Measurements from ENCODE around the gene RRAS. TPM values are rescaled to one million over a fixed set of nuclear protein-coding genes. Genes with fewer than 3 reads are reported as not detected.

The RRAS gene
- total and polyA plus RNA-seq, 2 of the 4 experiments (the other 2 are of a cell fraction) = 50.2 to 241 TPM

- Histone ChIP-seq H2BK120ac (ENCODE audit: low read depth, low read length) (no peak overlapping the region), H3K9ac (ENCODE audit: low read depth, low read length) (no peak overlapping the region), H3K23ac (ENCODE audit: low read depth, low read length) (no peak overlapping the region), H2AFZ (replicated peaks; ENCODE audit: low read length, poor library complexity) (no peak overlapping the region), H4K20me1 (ENCODE audit: insufficient read depth, low read length) (peaks cover 2% of the 10 kb centered on the region), H2BK20ac (ENCODE audit: low read depth, low read length) (no peak overlapping the region), H3K18ac (ENCODE audit: low read depth, low read length) (no peak overlapping the region), H2AK9ac (replicated peaks; ENCODE audit: low read depth, low read length, poor library complexity) (no peak overlapping the region), H3K9me1 (ENCODE audit: insufficient read depth, low read length) (no peaks in the 10 kb centered on the region), H3K4ac (ENCODE audit: low read depth, low read length) (no peak overlapping the region), H2AK5ac (ENCODE audit: low read depth, low read length) (no peak overlapping the region), H3K56ac (ENCODE audit: extremely low read depth, insufficient read depth, low read length) (no peak overlapping the region), H3K4me2 (ENCODE audit: low read depth, low read length) (no peak overlapping the region), H3K9me3 (ENCODE audit: control insufficient read depth, insufficient read depth, low read length) (no peaks in the 10 kb centered on the region), H2BK5ac (ENCODE audit: low read depth, low read length, poor library complexity, severe bottlenecking) (no peak overlapping the region), H4K91ac (ENCODE audit: insufficient read depth, low read depth, low read length) (no peak overlapping the region), H3K4me1 (ENCODE audit: control insufficient read depth, insufficient read depth, low read length) (no peaks in the 10 kb centered on the region), H3K14ac (replicated peaks; ENCODE audit: low read depth, low read length) (no peak overlapping the region), H3K27me3 (ENCODE audit: control insufficient read depth, insufficient read depth, low read length) (no peaks in the 10 kb centered on the region), H3K79me1 (ENCODE audit: low read depth in 1 of 2, low read length in 2 of 2) (peaks cover 0 to 22% of the 10 kb centered on the region in 2 experiments), H4K8ac (ENCODE audit: low read depth in 2 of 2, low read length in 2 of 2) (no peak overlapping the region), H3K27ac (ENCODE audit: insufficient read depth, low read length) (no peak overlapping the region), H3K4me3 (ENCODE audit: insufficient read depth, low read depth, low read length) (no peak overlapping the region), H2BK15ac (ENCODE audit: low read depth, low read length) (no peak overlapping the region), H4K5ac (ENCODE audit: low read depth, low read length) (no peak overlapping the region), H3K36me3 (ENCODE audit: control insufficient read depth, insufficient read depth, low read length) (peaks cover 33% of the 10 kb centered on the region)
- dilution Hi-C loops (cut with HindIII; ENCODE audit: low sequenced_read_pairs, unreplicated experiment) = no loop called here
- TF ChIP-seq CEBPB (IDR thresholded peaks at IDR 0.05; ENCODE audit: low read depth, low read length) = no peak
- no peak for TF ChIP-seq USF2 (IDR thresholded peaks at IDR 0.05; ENCODE audit: low read depth, low read length)
- TF ChIP-seq FOS (IDR thresholded peaks at IDR 0.05; ENCODE audit: low read depth, low read length) = no peak
- ChIA-PET POLR2A (ENCODE audit: unreplicated experiment) (no interaction called here), CTCF (no interaction called here)
- intact Hi-C loops (cut with micrococcal nuclease) = no loop called here
- 0 out of 2 replicates have a peak, but pooled peaks have one; percentile 18 for ATAC-seq (ENCODE audit: low read depth)
- 91% methylated on average over 9 of the region's 27 CpGs; no CpG with 5 or more reads in 1 of the 2 experiments for WGBS, 2 experiments (ENCODE audit: extremely low coverage in 2 of 2, insufficient read length in 1 of 2)
- in situ Hi-C loops (cut with MboI; ENCODE audit: low sequenced_read_pairs) = no loop called here
- DNase-seq = no peak
- BruUV-seq (replicated peaks) = no TSS peak
Observed at GRCh38 chr19:49624967-49625910, 14.7 kb downstream of the RRAS start.

Measured in IMR-90 (cell line).